CD14-positive monocyte (primary cell): ENCODE results near the gene RAET1E. TPM values are rescaled to one million over a fixed set of nuclear protein-coding genes. Genes with fewer than 3 reads are reported as not detected.
A peak's percentile ranks its signal among the peaks of the same experiment; 100 is the strongest.
"Not testable (repeated sequence)": the region's sequence is repeated elsewhere in the genome, so short reads cannot be mapped to it uniquely, and the experiment has no call there.

Source experiments
- DNase-seq, 3 donors: peaks; one replicate each; pipeline ENCODE4 v3.0.0-alpha.2; 2011 to 2022
- H2AFZ ChIP-seq: 2 replicates; pipeline ENCODE4 v1.6.0; 2012; ENCODE audit warnings: mild to moderate bottlenecking, low read depth, low read length, inconsistent platforms; ENCODE audit not compliant: insufficient read depth, poor library complexity, severe bottlenecking
- H3K27ac ChIP-seq, 2 donors: 1 replicate in 1 of 2; 2 replicates in 1 of 2; pipeline ENCODE4 v1.5.1; 2012 to 2013; ENCODE audit warnings: low read length in 2 of 2, control low read depth in 1 of 2, inconsistent platforms in 1 of 2, low read depth in 1 of 2, mild to moderate bottlenecking in 1 of 2
- H3K27me3 ChIP-seq, 2 donors: one replicate each; pipeline versions ENCODE4 v1.6.0 to v1.6.1; 2011 to 2013; ENCODE audit warnings: low read length in 2 of 2; ENCODE audit not compliant: control insufficient read depth in 2 of 2, insufficient read depth in 2 of 2
- H3K36me3 ChIP-seq, 2 donors: replicated peaks in 1 of 2; 1 replicate in 1 of 2; 2 replicates in 1 of 2; pipeline versions ENCODE4 v1.5.1 to v1.6.1; 2012 to 2013; ENCODE audit warnings: low read length in 2 of 2, control low read depth in 1 of 2, inconsistent platforms in 1 of 2, mild to moderate bottlenecking in 1 of 2; ENCODE audit not compliant: insufficient read depth in 2 of 2, control insufficient read depth in 1 of 2
- H3K4me1 ChIP-seq, 2 donors: 1 replicate in 1 of 2; 2 replicates in 1 of 2; pipeline versions ENCODE4 v1.5.1 to v1.6.1; 2012 to 2013; ENCODE audit warnings: low read length in 2 of 2, control low read depth in 1 of 2, inconsistent platforms in 1 of 2, mild to moderate bottlenecking in 1 of 2, moderate library complexity in 1 of 2; ENCODE audit not compliant: insufficient read depth in 2 of 2, control insufficient read depth in 1 of 2
- H3K4me2 ChIP-seq: replicated peaks from 2 replicates; pipeline ENCODE3; 2012; ENCODE audit warnings: low read length, moderate library complexity, mild to moderate bottlenecking; ENCODE audit not compliant: poor library complexity, severe bottlenecking; ENCODE audit errors: extremely low read depth
- H3K4me3 ChIP-seq, 3 experiments: fragments of 200-600 bp in 1 of 3; sonication (generic) in 1 of 3; replicated peaks in 1 of 3; 1 replicate in 2 of 3; 2 replicates in 1 of 3; pipeline ENCODE4 v1.5.1; 2011 to 2013; ENCODE audit warnings: low read length in 3 of 3, mild to moderate bottlenecking in 3 of 3, control low read depth in 2 of 3, low read depth in 2 of 3, inconsistent platforms in 1 of 3, moderate library complexity in 1 of 3
- H3K79me2 ChIP-seq: 2 replicates; pipeline ENCODE4 v1.6.0; 2012; ENCODE audit warnings: mild to moderate bottlenecking, control low read depth, inconsistent platforms, low read length, moderate library complexity; ENCODE audit not compliant: insufficient read depth
- H3K9ac ChIP-seq: 2 replicates; pipeline ENCODE4 v1.6.0; 2017; ENCODE audit warnings: low read length, mild to moderate bottlenecking; ENCODE audit not compliant: insufficient read depth, poor library complexity, severe bottlenecking
- H3K9me3 ChIP-seq, 2 donors: replicated peaks in 1 of 2; 1 replicate in 1 of 2; 2 replicates in 1 of 2; pipeline versions ENCODE4 v1.5.1 to v1.6.1; 2012 to 2013; ENCODE audit warnings: low read length in 2 of 2, control low read depth in 1 of 2; ENCODE audit not compliant: control insufficient read depth in 1 of 2, insufficient read depth in 1 of 2
- H4K20me1 ChIP-seq: 2 replicates; pipeline ENCODE4 v1.6.0; 2012; ENCODE audit warnings: mild to moderate bottlenecking, low read length, control low read depth, moderate library complexity; ENCODE audit not compliant: insufficient read depth
- H3K27ac Mint-ChIP-seq, 7 donors: one replicate each; pipeline ENCODE4 v1.8.0; 2020; ENCODE audit warnings: mild to moderate bottlenecking in 7 of 7, mixed read lengths in 7 of 7, moderate library complexity in 6 of 7, inconsistent platforms in 2 of 7
- H3K27me3 Mint-ChIP-seq, 3 donors: one replicate each; pipeline ENCODE4 v1.8.0; 2021 to 2022; ENCODE audit warnings: low read depth in 3 of 3, mild to moderate bottlenecking in 3 of 3, mixed read lengths in 3 of 3, moderate library complexity in 3 of 3, inconsistent platforms in 1 of 3
- H3K36me3 Mint-ChIP-seq, 2 donors: one replicate each; pipeline ENCODE4 v1.8.0; 2020; ENCODE audit warnings: mixed read lengths in 2 of 2, inconsistent platforms in 1 of 2, mild to moderate bottlenecking in 1 of 2
- H3K4me1 Mint-ChIP-seq: one replicate; pipeline ENCODE4 v1.8.0; 2020; ENCODE audit warnings: mild to moderate bottlenecking, mixed read lengths
- H3K4me3 Mint-ChIP-seq, 2 donors: one replicate each; pipeline ENCODE4 v1.8.0; 2020; ENCODE audit warnings: mild to moderate bottlenecking in 2 of 2, mixed read lengths in 2 of 2, moderate library complexity in 1 of 2
- H3K9me3 Mint-ChIP-seq, 7 donors: one replicate each; pipeline ENCODE4 v1.8.0; 2020 to 2022; ENCODE audit warnings: mixed read lengths in 7 of 7, mild to moderate bottlenecking in 6 of 7, moderate library complexity in 6 of 7, inconsistent platforms in 2 of 7
- WGBS: methylation state at CpG from one replicate; pipeline ENCODE4 v1.1.5; 2013; ENCODE audit warnings: missing lambda C conversion rate; ENCODE audit not compliant: insufficient coverage; 5-methylcytosine and 5-hydroxymethylcytosine counted together
- intact Hi-C, 2 donors: fragments of 100-400 bp; cut with micrococcal nuclease; formaldehyde crosslinking; loops; one replicate each; pipeline versions ENCODE4 v1.15.0 to v1.15.1; 2023
- polyA plus RNA-seq, 3 donors: library from polyadenylated mRNA; depleted of rRNA in 1 of 3; unstranded in 2 of 3; stranded (reverse) in 1 of 3; fragments of 300-500 nt in 2 of 3; fragments of >200 nt in 1 of 3; fragmentation: Illumina TruSeq in 2 of 3; gene quantifications; 1 replicate in 2 of 3; 2 replicates in 1 of 3; pipeline ENCODE4 v1.2.3, GENCODE V29; 2012 to 2021
- TF ChIP-seq, protein P1 (sequence below): fragments of 200-600 bp; IDR thresholded peaks from one replicate; pipeline ENCODE4 v1.8.0; 2022; ENCODE audit warnings: antibody characterized with exemption, mild to moderate bottlenecking

RAET1E gene
- polyA plus RNA-seq, 3 donors: not detected

DNA sequence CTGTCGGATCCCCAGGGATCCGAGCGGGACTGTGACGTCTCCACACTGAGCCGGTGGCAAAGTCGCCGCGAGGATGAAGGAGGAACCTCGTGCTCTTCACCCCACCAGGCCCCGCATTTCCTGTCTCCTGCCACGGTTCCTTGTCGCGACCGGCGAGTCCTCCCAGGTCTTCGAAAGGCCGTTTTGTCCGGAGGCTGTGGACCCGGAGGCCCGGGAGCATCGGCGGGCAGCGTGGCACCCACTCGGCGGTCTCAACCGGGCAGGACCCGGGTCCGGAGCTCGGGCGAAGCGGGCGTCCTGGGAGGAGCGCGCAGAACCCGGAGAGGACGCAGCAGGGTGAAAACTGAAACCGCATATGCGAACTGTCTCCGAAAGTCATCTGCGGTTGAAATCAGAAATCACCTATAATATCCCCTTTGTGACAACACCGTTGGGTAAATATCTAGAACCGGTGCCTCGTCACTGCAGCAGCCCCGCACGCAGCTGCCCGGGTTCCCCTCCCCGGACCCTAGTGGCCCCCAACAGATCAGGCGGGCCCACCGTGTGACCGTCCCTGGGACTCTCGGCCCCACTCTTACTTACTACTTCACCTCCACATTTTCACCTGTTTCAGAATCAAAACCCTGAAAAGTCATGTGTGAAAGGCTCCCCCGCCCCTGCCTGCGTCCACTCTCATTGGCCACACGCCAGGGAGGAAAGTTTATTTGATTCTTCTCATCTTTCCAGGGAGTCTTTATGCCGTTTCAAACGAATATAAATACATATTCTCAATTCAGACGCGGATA, 40.9 kb upstream of the RAET1E start:
- WGBS: 2% methylated on average over 44 of the region's 58 CpGs
- peaks cover 4 to 33% (median 21%) of the 10 kb centered on the region in 7 donors for H3K9me3 Mint-ChIP-seq
- TF ChIP-seq, protein P1, sequence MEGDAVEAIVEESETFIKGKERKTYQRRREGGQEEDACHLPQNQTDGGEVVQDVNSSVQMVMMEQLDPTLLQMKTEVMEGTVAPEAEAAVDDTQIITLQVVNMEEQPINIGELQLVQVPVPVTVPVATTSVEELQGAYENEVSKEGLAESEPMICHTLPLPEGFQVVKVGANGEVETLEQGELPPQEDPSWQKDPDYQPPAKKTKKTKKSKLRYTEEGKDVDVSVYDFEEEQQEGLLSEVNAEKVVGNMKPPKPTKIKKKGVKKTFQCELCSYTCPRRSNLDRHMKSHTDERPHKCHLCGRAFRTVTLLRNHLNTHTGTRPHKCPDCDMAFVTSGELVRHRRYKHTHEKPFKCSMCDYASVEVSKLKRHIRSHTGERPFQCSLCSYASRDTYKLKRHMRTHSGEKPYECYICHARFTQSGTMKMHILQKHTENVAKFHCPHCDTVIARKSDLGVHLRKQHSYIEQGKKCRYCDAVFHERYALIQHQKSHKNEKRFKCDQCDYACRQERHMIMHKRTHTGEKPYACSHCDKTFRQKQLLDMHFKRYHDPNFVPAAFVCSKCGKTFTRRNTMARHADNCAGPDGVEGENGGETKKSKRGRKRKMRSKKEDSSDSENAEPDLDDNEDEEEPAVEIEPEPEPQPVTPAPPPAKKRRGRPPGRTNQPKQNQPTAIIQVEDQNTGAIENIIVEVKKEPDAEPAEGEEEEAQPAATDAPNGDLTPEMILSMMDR: no peak
- peak overlapping the region; percentile 42 for H3K9ac ChIP-seq
- peak overlapping the region; percentile 76 for H3K4me2 ChIP-seq
- peak overlapping the region in 1 of 2 donors; percentile 56 for H3K27ac ChIP-seq
- peaks cover 28 to 31% of the 10 kb centered on the region in 2 donors for H3K4me1 ChIP-seq
- H3K79me2 ChIP-seq: no peaks in the 10 kb centered on the region
- peaks cover 84 to 97% (median 91%) of the 10 kb centered on the region in 3 donors for H3K27me3 Mint-ChIP-seq
- H3K4me3 Mint-ChIP-seq: peak overlapping the region; percentile 74 to 98
- peaks cover 3 to 20% of the 10 kb centered on the region in 2 donors for H3K9me3 ChIP-seq
- H3K36me3 Mint-ChIP-seq: peaks cover 12 to 13% of the 10 kb centered on the region in 2 donors
- no peaks in the 10 kb centered on the region for H3K36me3 ChIP-seq
- peak in 2 of 3 donors; percentile 39 to 76 for DNase-seq
- peaks cover 65 to 96% of the 10 kb centered on the region in 2 donors for H3K27me3 ChIP-seq
- no peaks in the 10 kb centered on the region for H4K20me1 ChIP-seq
- H3K4me1 Mint-ChIP-seq: peaks cover 31% of the 10 kb centered on the region
- H3K4me3 ChIP-seq: peak overlapping the region; percentile 17 to 71 (median 24)
- intact Hi-C loops: loop anchor here in 1 of 2 donors (10.0 kb wide), 2 partner anchors 394 to 876 kb away; partner anchors contain the start of gene PPIL4
- H3K27ac Mint-ChIP-seq: peak overlapping the region in 6 of 7 donors; percentile 44 to 85 (median 62)
- peak overlapping the region; percentile 72 for H2AFZ ChIP-seq

DNA sequence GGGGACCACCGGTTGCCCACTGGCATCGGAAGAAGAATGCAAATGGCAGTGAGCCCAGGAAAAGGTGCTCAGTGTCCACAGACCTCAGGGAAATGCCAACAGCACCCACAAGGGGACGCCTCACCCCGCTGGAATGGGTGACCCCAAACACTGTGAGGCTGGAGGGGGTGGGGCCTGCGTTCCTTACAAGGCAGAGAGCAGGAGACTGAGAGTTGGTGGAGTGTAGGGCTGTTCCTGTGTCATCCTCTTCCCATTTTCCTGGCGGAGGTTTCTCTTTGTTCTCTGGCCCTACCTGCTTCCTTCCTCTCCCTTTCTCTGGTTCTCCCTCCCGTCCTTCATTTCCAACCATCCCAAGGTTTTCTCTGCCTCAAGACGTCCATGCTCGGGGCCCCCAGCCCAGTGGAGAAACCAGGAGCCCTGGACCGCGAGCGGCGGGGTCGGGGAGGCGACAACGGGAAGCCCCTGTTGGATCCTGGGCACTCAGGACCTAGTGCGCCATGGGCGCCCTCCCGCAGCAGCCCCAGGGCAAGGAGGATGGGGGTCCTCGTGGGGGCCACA, 40.2 kb upstream of the RAET1E start:
- Histone ChIP-seq H3K4me3 (peak overlapping the region in 2 of 3 experiments; percentile 24 to 71), H3K27me3 (peaks cover 70 to 97% of the 10 kb centered on the region in 2 donors), H3K4me2 (peak overlapping the region; percentile 76), H3K4me1 (peaks cover 28 to 31% of the 10 kb centered on the region in 2 donors), H3K9ac (peak overlapping the region; percentile 42), H3K27ac (peak overlapping the region in 1 of 2 donors; percentile 56), H2AFZ (peak overlapping the region; percentile 72), H3K9me3 (peaks cover 3 to 20% of the 10 kb centered on the region in 2 donors)
- H3K79me2 ChIP-seq, H3K36me3 ChIP-seq, H4K20me1 ChIP-seq: not testable (repeated sequence)
- Mint-ChIP-seq H3K27ac (peak overlapping the region in 1 of 7 donors; percentile 63), H3K9me3 (peaks cover 4 to 33% (median 21%) of the 10 kb centered on the region in 7 donors), H3K36me3 (peaks cover 12 to 13% of the 10 kb centered on the region in 2 donors), H3K4me3 (peak overlapping the region; percentile 74 to 98), H3K4me1 (peaks cover 31% of the 10 kb centered on the region), H3K27me3 (peaks cover 87 to 97% (median 93%) of the 10 kb centered on the region in 3 donors)
- TF ChIP-seq, protein P1: peak; percentile 38
- DNase-seq: peak in 1 of 3 donors; percentile 3
- intact Hi-C loops: loop anchor here in 1 of 2 donors (10.0 kb wide), 2 partner anchors 393 to 877 kb away; partner anchors contain the start of gene PPIL4
- WGBS: 4% methylated on average over 14 of the region's 20 CpGs
